CD4-positive, alpha-beta T cell (primary cell): ENCODE measurements around the gene HOXA3. TPM values are rescaled to one million over a fixed set of nuclear protein-coding genes. Genes with fewer than 3 reads are reported as not detected.

Experiments
- ATAC-seq: fragments of 200-7000 bp; cut with Tn5 transposase; one replicate; pipeline ENCODE4 v1.10.0; 2022; ENCODE audit warnings: mild to moderate bottlenecking; ENCODE audit not compliant: poor library complexity
- CTCF ChIA-PET: fragments of 350-600 bp; sonication (Branson Sonifier 250); formaldehyde crosslinking; loops from one replicate; lab custom pipeline; 2021; ENCODE audit warnings: antibody characterized with exemption, inconsistent platforms; lab: Charles Lee
- POLR2A ChIA-PET: fragments of 350-600 bp; sonication (Branson Sonifier 250); formaldehyde crosslinking; loops from one replicate; lab custom pipeline; 2021; ENCODE audit warnings: antibody characterized with exemption, inconsistent platforms; lab: Charles Lee
- DNase-seq, 14 experiments: peaks; one replicate each; pipeline ENCODE4 v3.0.0-alpha.2; 2013 to 2020; ENCODE audit warnings: mixed read lengths in 2 of 14
- H3K27ac ChIP-seq, 2 donors: one replicate each; pipeline versions ENCODE4 v1.5.1 to v1.7.0; 2013; ENCODE audit warnings: low read length in 2 of 2, low read depth in 1 of 2, mild to moderate bottlenecking in 1 of 2
- H3K27me3 ChIP-seq, 2 experiments: 1 replicate in 1 of 2; 2 replicates in 1 of 2; pipeline versions ENCODE4 v1.6.1 to v1.7.0; 2013; ENCODE audit warnings: low read length in 2 of 2, control low read depth in 1 of 2, mild to moderate bottlenecking in 1 of 2, moderate library complexity in 1 of 2; ENCODE audit not compliant: insufficient read depth in 2 of 2, control insufficient read depth in 1 of 2
- H3K36me3 ChIP-seq: one replicate; pipeline ENCODE4 v1.6.1; 2013; ENCODE audit warnings: low read length, control low read depth; ENCODE audit not compliant: insufficient read depth
- H3K4me1 ChIP-seq: one replicate; pipeline ENCODE4 v1.6.1; 2013; ENCODE audit warnings: low read length, control low read depth; ENCODE audit not compliant: insufficient read depth
- H3K4me3 ChIP-seq: one replicate; pipeline ENCODE4 v1.5.1; 2013; ENCODE audit warnings: mild to moderate bottlenecking, low read length, moderate library complexity
- H3K9me3 ChIP-seq, 2 experiments: 1 replicate in 1 of 2; 2 replicates in 1 of 2; pipeline versions ENCODE4 v1.6.1 to v1.7.0; 2013; ENCODE audit warnings: low read length in 2 of 2, mild to moderate bottlenecking in 2 of 2, control low read depth in 1 of 2, moderate library complexity in 1 of 2; ENCODE audit not compliant: control insufficient read depth in 1 of 2, insufficient read depth in 1 of 2
- H3K27ac Mint-ChIP-seq: one replicate; pipeline ENCODE4 v1.8.0; 2020; ENCODE audit warnings: mixed read lengths
- H3K27me3 Mint-ChIP-seq: one replicate; pipeline ENCODE4 v1.8.0; 2021; ENCODE audit warnings: mixed read lengths
- H3K36me3 Mint-ChIP-seq: one replicate; pipeline ENCODE4 v1.8.0; 2021; ENCODE audit warnings: low read depth, mixed read lengths
- H3K4me1 Mint-ChIP-seq: one replicate; pipeline ENCODE4 v1.8.0; 2021; ENCODE audit warnings: low read depth, mixed read lengths
- H3K4me3 Mint-ChIP-seq: one replicate; pipeline ENCODE4 v1.8.0; 2020; ENCODE audit warnings: mild to moderate bottlenecking, mixed read lengths
- H3K9me3 Mint-ChIP-seq: one replicate; pipeline ENCODE4 v1.8.0; 2020; ENCODE audit warnings: mixed read lengths
- intact Hi-C, 2 experiments: fragments of 100-400 bp; cut with DNase I in 1 of 2; cut with micrococcal nuclease in 1 of 2; formaldehyde crosslinking; loops; one replicate each; pipeline versions ENCODE4 v1.15.1 to v1.9.0; 2023 to 2025; cut with DNase I, micrococcal nuclease
- total RNA-seq, 174 experiments: library from RNA in 2 of 174; stranded (reverse) in 2 of 174; gene quantifications; one replicate each; pipeline ENCODE4 v1.2.3 and lab custom pipeline; 2021 to 2026
- TF ChIP-seq, protein P1 (sequence below): fragments of 200-600 bp; IDR thresholded peaks from one replicate; pipeline ENCODE4 v1.8.0; 2022; ENCODE audit warnings: antibody characterized with exemption, mild to moderate bottlenecking

Gene HOXA3
- total RNA-seq, 2 experiments from 2014 or later = not detected

DNA sequence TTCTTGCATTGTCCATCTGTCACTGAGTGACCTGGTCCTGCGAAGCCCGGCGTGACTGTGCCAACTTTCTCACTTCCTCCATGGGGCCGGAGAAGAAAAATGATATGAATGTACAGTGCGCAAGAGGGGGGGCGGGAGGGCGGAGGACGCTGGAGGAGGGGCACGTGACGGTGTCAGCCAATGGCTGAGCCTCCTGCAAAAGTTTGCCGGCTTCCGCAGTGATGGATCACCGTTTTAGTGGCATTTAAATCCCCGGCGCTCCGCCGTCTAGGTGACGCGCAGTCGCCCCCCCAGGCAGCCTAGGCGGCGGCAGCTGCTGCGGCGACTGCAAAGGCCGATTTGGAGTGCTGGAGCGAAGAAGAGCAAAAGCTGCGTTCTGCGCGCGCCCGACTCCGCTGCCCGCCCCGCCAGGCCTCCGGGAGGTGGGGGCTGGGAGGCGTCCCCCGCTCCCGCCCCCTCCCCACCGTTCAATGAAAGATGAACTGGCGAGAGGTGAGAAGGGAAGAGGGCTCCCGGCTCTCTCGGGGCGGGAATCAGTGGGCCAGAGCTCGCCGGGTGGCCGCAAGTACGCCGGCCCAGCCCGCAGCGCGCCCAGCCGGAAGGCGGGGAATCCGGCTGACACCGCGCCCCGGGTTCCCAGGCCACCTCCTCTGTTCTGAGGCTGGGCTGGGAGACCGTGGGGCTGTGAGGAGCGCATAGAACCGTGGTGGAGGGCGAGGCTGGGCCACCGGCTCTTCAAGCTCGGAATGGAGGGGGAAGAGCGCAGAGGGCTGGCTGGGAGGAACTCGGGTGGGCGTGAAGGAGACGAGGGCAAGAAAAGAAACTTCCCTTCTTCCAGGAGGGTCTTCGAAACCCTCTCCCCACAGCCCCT is 56.3 kb downstream of the HOXA3 start, which contains the start of gene HOXA1:
Gene HOXA1, minus strand, starts transcription at position 104 of the 871 bp plus-strand sequence. Its CDS starts 88 bp downstream, at position 16.
- H3K9me3 ChIP-seq = peaks cover 0 to 16% of the 10 kb centered on the region in 2 experiments
- peaks cover 63 to 79% of the 10 kb centered on the region in 2 experiments for H3K27me3 ChIP-seq
- Mint-ChIP-seq H3K27ac (no peak within 1 kb of the TSS), H3K4me1 (peaks cover 22% of the 10 kb centered on the region), H3K27me3 (peaks cover 91% of the 10 kb centered on the region), H3K4me3 (peak within 1 kb of the TSS; percentile 90), H3K36me3 (no peaks in the 10 kb centered on the region), H3K9me3 (no peaks in the 10 kb centered on the region)
- H3K27ac ChIP-seq = peak within 1 kb of the TSS in 1 of 2 donors; percentile 17
- no peaks in the 10 kb centered on the region for H3K36me3 ChIP-seq
- DNase-seq (peak; percentile 24 to 92 (median 60)), ATAC-seq (peak; percentile 85)
- intact Hi-C loops = loop anchor here in 1 of 2 experiments (10.0 kb wide), 2 partner anchors 231 to 1241 kb away; partner anchors contain the start of gene SKAP2
- H3K4me1 ChIP-seq = peaks cover 43% of the 10 kb centered on the region
- ChIA-PET CTCF (no interaction called here), POLR2A (interaction anchor here (0.5 to 1.2 kb wide), 4 partner anchors 12 to 237 kb away, joined by 3 read pairs; no protein-coding TSS in a partner anchor)
- peak within 1 kb of the TSS; percentile 77 for H3K4me3 ChIP-seq
- TF ChIP-seq, protein P1, sequence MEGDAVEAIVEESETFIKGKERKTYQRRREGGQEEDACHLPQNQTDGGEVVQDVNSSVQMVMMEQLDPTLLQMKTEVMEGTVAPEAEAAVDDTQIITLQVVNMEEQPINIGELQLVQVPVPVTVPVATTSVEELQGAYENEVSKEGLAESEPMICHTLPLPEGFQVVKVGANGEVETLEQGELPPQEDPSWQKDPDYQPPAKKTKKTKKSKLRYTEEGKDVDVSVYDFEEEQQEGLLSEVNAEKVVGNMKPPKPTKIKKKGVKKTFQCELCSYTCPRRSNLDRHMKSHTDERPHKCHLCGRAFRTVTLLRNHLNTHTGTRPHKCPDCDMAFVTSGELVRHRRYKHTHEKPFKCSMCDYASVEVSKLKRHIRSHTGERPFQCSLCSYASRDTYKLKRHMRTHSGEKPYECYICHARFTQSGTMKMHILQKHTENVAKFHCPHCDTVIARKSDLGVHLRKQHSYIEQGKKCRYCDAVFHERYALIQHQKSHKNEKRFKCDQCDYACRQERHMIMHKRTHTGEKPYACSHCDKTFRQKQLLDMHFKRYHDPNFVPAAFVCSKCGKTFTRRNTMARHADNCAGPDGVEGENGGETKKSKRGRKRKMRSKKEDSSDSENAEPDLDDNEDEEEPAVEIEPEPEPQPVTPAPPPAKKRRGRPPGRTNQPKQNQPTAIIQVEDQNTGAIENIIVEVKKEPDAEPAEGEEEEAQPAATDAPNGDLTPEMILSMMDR = no peak

DNA sequence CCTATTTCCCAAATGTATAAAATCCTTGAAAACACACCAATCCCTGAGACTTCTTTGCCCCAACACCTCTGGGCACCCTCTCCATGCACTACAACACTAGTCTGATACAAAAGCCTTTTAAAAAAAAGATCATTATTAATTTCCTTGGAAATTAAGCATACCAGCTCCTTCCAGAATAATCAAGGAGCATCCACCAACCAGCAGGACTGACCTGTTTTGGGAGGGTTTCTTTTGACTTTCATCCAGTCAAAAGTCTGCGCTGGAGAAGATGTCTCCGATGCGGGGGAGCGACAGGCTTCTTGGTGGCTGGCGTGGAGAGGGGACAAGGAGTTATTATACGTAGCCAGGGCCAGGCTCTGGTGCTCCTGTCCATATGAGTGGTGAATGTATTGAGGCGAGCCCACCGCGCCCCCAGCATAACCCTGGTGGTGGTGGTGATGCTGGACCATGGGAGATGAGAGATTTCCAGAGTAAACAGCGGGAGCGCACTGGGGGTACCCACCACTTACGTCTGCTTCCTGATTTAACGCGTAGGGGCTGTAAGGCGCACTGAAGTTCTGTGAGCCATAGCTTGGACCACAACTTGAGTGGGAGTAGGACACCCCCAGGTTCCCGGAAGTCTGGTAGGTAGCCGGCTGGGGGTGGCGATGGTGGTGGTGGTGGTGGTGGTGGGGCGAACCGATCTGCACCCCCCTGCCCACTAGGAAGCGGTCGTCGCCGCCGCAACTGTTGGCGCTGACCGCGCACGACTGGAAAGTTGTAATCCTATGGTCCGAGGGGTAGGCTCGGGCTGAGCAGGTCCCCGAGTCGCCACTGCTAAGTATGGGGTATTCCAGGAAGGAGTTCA is 57.1 kb downstream of the HOXA3 start:
- Histone ChIP-seq H3K9me3 (peaks cover 0 to 15% of the 10 kb centered on the region in 2 experiments), H3K4me1 (peaks cover 43% of the 10 kb centered on the region), H3K27ac (no peak overlapping the region), H3K27me3 (peaks cover 63 to 77% of the 10 kb centered on the region in 2 experiments), H3K36me3 (no peaks in the 10 kb centered on the region), H3K4me3 (peak overlapping the region; percentile 77)
- POLR2A ChIA-PET = interaction anchor here (1.2 kb wide), 1 partner anchor 11 kb away, joined by 3 read pairs; no protein-coding TSS in a partner anchor
- DNase-seq (peak in 4 of 14 experiments; percentile 21 to 46 (median 26)), ATAC-seq (no peak)
- CTCF ChIA-PET = interaction anchor here (0.6 kb wide), 1 partner anchor 595 kb away, joined by 3 read pairs; no protein-coding TSS in a partner anchor
- H3K4me1 Mint-ChIP-seq = peaks cover 22% of the 10 kb centered on the region
- peaks cover 91% of the 10 kb centered on the region for H3K27me3 Mint-ChIP-seq
- TF ChIP-seq, protein P1 = no peak
- no peak overlapping the region for H3K27ac Mint-ChIP-seq
- peak overlapping the region; percentile 90 for H3K4me3 Mint-ChIP-seq
- intact Hi-C loops = loop anchor here in 1 of 2 experiments (10.0 kb wide), 2 partner anchors 230 to 1240 kb away; partner anchors contain the start of gene SKAP2
- no peaks in the 10 kb centered on the region for H3K36me3 Mint-ChIP-seq
- H3K9me3 Mint-ChIP-seq = no peaks in the 10 kb centered on the region
